ENCODE data around the gene CMSS1.

CMSS1 gene

GRCh38 chr3:99870712-99871111 lies 53.0 kb downstream of the CMSS1 start:
- no peak for TF ChIP-seq FOXP2 (optimal IDR thresholded peaks at IDR 0.05; ENCODE audit: borderline replicate concordance, extremely low read depth, extremely low read length, insufficient read depth)

- TF ChIP-seq REST (IDR thresholded peaks at IDR 0.05; ENCODE audit: insufficient read depth in 1 of 2, low read depth in 2 of 2, low read length in 2 of 2) (no peak), SIN3A (IDR thresholded peaks at IDR 0.05; ENCODE audit: borderline replicate concordance, insufficient read depth, low read length) (no peak), POLR2AphosphoS5 (IDR thresholded peaks at IDR 0.05; ENCODE audit: low read depth, low read length) (no peak), TAF1 (IDR thresholded peaks at IDR 0.05; ENCODE audit: borderline replicate concordance, insufficient read depth, low read length) (no peak), FOXP2 (optimal IDR thresholded peaks at IDR 0.05; ENCODE audit: borderline replicate concordance, extremely low read depth, extremely low read length, insufficient read depth) (no peak)
Measured at GRCh38 chr3:99871231-99872045, 53.8 kb downstream of the CMSS1 start.

GRCh38 chr3:99872923-99873254 lies 55.2 kb downstream of the CMSS1 start:
- no peak for TF ChIP-seq POLR2AphosphoS5 (IDR thresholded peaks at IDR 0.05; ENCODE audit: low read depth, low read length)
- no peak for TF ChIP-seq TAF1 (IDR thresholded peaks at IDR 0.05; ENCODE audit: borderline replicate concordance, insufficient read depth, low read length)
- TF ChIP-seq REST (IDR thresholded peaks at IDR 0.05; ENCODE audit: insufficient read depth in 1 of 2, low read depth in 2 of 2, low read length in 2 of 2), result no peak
- no peak for TF ChIP-seq FOXP2 (optimal IDR thresholded peaks at IDR 0.05; ENCODE audit: borderline replicate concordance, extremely low read depth, extremely low read length, insufficient read depth)
- no peak for TF ChIP-seq SIN3A (IDR thresholded peaks at IDR 0.05; ENCODE audit: borderline replicate concordance, insufficient read depth, low read length)

- TF ChIP-seq POLR2AphosphoS5 (IDR thresholded peaks at IDR 0.05; ENCODE audit: low read depth, low read length) (no peak), SIN3A (IDR thresholded peaks at IDR 0.05; ENCODE audit: borderline replicate concordance, insufficient read depth, low read length) (no peak), FOXP2 (optimal IDR thresholded peaks at IDR 0.05; ENCODE audit: borderline replicate concordance, extremely low read depth, extremely low read length, insufficient read depth) (no peak), TAF1 (IDR thresholded peaks at IDR 0.05; ENCODE audit: borderline replicate concordance, insufficient read depth, low read length) (no peak), REST (IDR thresholded peaks at IDR 0.05; ENCODE audit: insufficient read depth in 1 of 2, low read depth in 2 of 2, low read length in 2 of 2) (no peak)
Measured at GRCh38 chr3:99873269-99874102, 55.8 kb downstream of the CMSS1 start.

- TF ChIP-seq FOXP2 (optimal IDR thresholded peaks at IDR 0.05; ENCODE audit: borderline replicate concordance, extremely low read depth, extremely low read length, insufficient read depth), result no peak
- no peak for TF ChIP-seq TAF1 (IDR thresholded peaks at IDR 0.05; ENCODE audit: borderline replicate concordance, insufficient read depth, low read length)
- TF ChIP-seq SIN3A (IDR thresholded peaks at IDR 0.05; ENCODE audit: borderline replicate concordance, insufficient read depth, low read length), result no peak
- no peak for TF ChIP-seq POLR2AphosphoS5 (IDR thresholded peaks at IDR 0.05; ENCODE audit: low read depth, low read length)
- TF ChIP-seq REST (IDR thresholded peaks at IDR 0.05; ENCODE audit: insufficient read depth in 1 of 2, low read depth in 2 of 2, low read length in 2 of 2), result no peak
Measured at GRCh38 chr3:99874237-99875002, 56.8 kb downstream of the CMSS1 start.
